NCI-H2029 (cell line): Measurements from ENCODE around the gene SNRK.
A peak's percentile ranks its signal among the peaks of the same experiment; 100 is the strongest.

Source experiments
- DNase-seq: peaks from one replicate; lab custom pipeline; 2025; lab: John Stamatoyannopoulos, UW

The SNRK gene

GRCh38 chr3:43273416-43273815 lies 12.9 kb upstream of the SNRK start:
- no peak for DNase-seq

- no peak for DNase-seq
Observed at GRCh38 chr3:43279082-43279481, 7.3 kb upstream of the SNRK start.

GRCh38 chr3:43279532-43279931 lies 6.8 kb upstream of the SNRK start:
- DNase-seq, result no peak

GRCh38 chr3:43281020-43281419 lies 5.3 kb upstream of the SNRK start:
- DNase-seq, result no peak

GRCh38 chr3:43284171-43284570 lies 2.2 kb upstream of the SNRK start:
- DNase-seq, result no peak

- no peak for DNase-seq
Observed at GRCh38 chr3:43285644-43286043, 696 bp upstream of the SNRK start.

- no peak for DNase-seq
Observed at GRCh38 chr3:43286841-43287499, 630 bp downstream of the SNRK start.

- no peak for DNase-seq
Observed at GRCh38 chr3:43287500-43287873, 1.1 kb downstream of the SNRK start.

GRCh38 chr3:43288366-43288765 lies 2.0 kb downstream of the SNRK start:
- peak; percentile 5 for DNase-seq

GRCh38 chr3:43288850-43289249 lies 2.5 kb downstream of the SNRK start:
- DNase-seq, result no peak

GRCh38 chr3:43289401-43289800 lies 3.1 kb downstream of the SNRK start:
- no peak for DNase-seq

- DNase-seq, result no peak
Observed at GRCh38 chr3:43289841-43290470, 3.6 kb downstream of the SNRK start.

GRCh38 chr3:43290956-43291355 lies 4.6 kb downstream of the SNRK start:
- no peak for DNase-seq

GRCh38 chr3:43291546-43291945 lies 5.2 kb downstream of the SNRK start:
- no peak for DNase-seq

GRCh38 chr3:43294975-43295374 lies 8.6 kb downstream of the SNRK start:
- no peak for DNase-seq

GRCh38 chr3:43296565-43296964 lies 10.2 kb downstream of the SNRK start:
- no peak for DNase-seq

- DNase-seq, result no peak
Observed at GRCh38 chr3:43298292-43298691, 12.0 kb downstream of the SNRK start.

- DNase-seq, result no peak
Observed at GRCh38 chr3:43298761-43299160, 12.4 kb downstream of the SNRK start.

- DNase-seq, result no peak
Observed at GRCh38 chr3:43302116-43302880, 16.0 kb downstream of the SNRK start.

GRCh38 chr3:43304126-43304525 lies 17.8 kb downstream of the SNRK start:
- no peak for DNase-seq

GRCh38 chr3:43307226-43307625 lies 20.9 kb downstream of the SNRK start:
- no peak for DNase-seq

GRCh38 chr3:43307649-43308048 lies 21.3 kb downstream of the SNRK start:
- DNase-seq, result no peak
